ENCODE data around the gene ATF7IP2.
A peak's percentile ranks its signal among the peaks of the same experiment; 100 is the strongest.
"Not testable (repeated sequence)": the region's sequence is repeated elsewhere in the genome, so short reads cannot be mapped to it uniquely, and the experiment has no call there.

ATF7IP2 gene

GRCh38 chr16:10385725-10386516 lies at the start of gene ATF7IP2:
Gene ATF7IP2 (plus strand): TSS chr16:10386061. CDS start chr16:10430621, 44,560 bp downstream.
- peak; percentile 95 for DNase-seq

- DNase-seq, result no peak
Observed at GRCh38 chr16:10338426-10338825, 47.4 kb upstream of the ATF7IP2 start.

GRCh38 chr16:10339777-10340732 lies 45.8 kb upstream of the ATF7IP2 start:
- DNase-seq, result no peak

- no peak for DNase-seq
Observed at GRCh38 chr16:10343124-10343760, 42.6 kb upstream of the ATF7IP2 start.

- not testable (repeated sequence) for DNase-seq
Observed at GRCh38 chr16:10344699-10345098, 41.2 kb upstream of the ATF7IP2 start.

GRCh38 chr16:10345629-10346028 lies 40.2 kb upstream of the ATF7IP2 start:
- DNase-seq, result no peak

- DNase-seq, result no peak
Observed at GRCh38 chr16:10349851-10350250, 36.0 kb upstream of the ATF7IP2 start.

GRCh38 chr16:10352262-10352661 lies 33.6 kb upstream of the ATF7IP2 start:
- DNase-seq, result no peak

- no peak for DNase-seq
Observed at GRCh38 chr16:10355589-10355988, 30.3 kb upstream of the ATF7IP2 start.

- DNase-seq, result no peak
Observed at GRCh38 chr16:10356870-10357842, 28.7 kb upstream of the ATF7IP2 start.

- DNase-seq, result not testable (repeated sequence)
Observed at GRCh38 chr16:10361747-10362076, 24.1 kb upstream of the ATF7IP2 start.

GRCh38 chr16:10362077-10362863 lies 23.6 kb upstream of the ATF7IP2 start:
- DNase-seq, result no peak

- DNase-seq, result not testable (repeated sequence)
Observed at GRCh38 chr16:10362864-10363197, 23.0 kb upstream of the ATF7IP2 start.

- DNase-seq, result not testable (repeated sequence)
Observed at GRCh38 chr16:10366619-10367018, 19.2 kb upstream of the ATF7IP2 start.

GRCh38 chr16:10367616-10368188 lies 18.2 kb upstream of the ATF7IP2 start:
- DNase-seq, result no peak

- no peak for DNase-seq
Observed at GRCh38 chr16:10368969-10369551, 16.8 kb upstream of the ATF7IP2 start.

- no peak for DNase-seq
Observed at GRCh38 chr16:10370096-10370726, 15.7 kb upstream of the ATF7IP2 start.

GRCh38 chr16:10371592-10371991 lies 14.3 kb upstream of the ATF7IP2 start:
- DNase-seq, result no peak

- DNase-seq, result no peak
Observed at GRCh38 chr16:10373556-10373955, 12.3 kb upstream of the ATF7IP2 start.

- no peak for DNase-seq
Observed at GRCh38 chr16:10376229-10376628, 9.6 kb upstream of the ATF7IP2 start.

All from activated CD4-positive, alpha-beta T cell treated with anti-CD3 and anti-CD28 coated beads for 48 hours (primary cell).